Middle frontal gyrus (tissue), 1 donor: ENCODE data around the gene UNK.
"Not testable (repeated sequence)": the region's sequence is repeated elsewhere in the genome, so short reads cannot be mapped to it uniquely, and the experiment has no call there.

Source experiments
- DNase-seq: peaks from one replicate; pipeline ENCODE4 v3.0.0-alpha.2; 2015; ENCODE audit warnings: low spot score; ENCODE audit errors: extremely low spot score

The UNK gene

DNA sequence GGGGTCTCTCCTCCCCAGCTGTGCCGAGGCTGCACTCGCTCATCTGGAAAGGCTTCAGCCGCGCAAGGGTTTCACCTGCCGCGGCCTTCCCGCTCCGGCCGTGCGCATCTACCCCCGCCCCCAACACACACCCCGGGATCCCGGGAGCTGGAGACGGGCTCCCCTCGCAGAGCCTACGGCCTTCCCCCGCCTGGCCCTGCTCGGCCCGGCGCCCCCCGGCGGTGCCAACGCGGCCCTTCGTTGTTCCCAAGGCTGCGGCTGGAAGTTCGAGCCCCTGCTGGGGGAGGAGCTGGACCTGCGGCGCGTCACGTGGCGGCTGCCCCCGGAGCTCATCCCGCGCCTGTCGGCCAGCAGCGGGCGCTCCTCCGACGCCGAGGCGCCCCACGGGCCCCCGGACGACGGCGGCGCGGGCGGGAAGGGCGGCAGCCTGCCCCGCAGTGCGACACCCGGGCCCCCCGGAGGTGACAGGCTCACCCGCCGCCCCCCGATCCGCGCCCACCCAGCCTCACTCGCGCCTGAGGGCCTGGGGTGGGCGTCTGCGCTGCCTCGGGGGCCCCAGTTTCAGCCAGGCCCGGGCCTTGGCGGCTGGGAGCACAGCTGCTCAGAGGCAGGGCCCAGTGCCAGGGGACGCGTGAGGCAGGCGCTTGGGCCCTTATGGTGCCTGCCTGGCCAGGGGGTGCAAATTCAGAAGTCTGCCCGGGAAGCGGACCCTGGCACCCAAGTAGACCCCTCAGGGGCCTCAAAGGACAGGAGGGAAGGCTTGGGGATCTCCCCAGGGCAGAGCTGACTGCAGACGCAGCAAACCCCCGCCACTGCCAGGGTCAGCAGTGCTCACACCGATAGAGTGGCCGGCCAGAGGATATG lies 30.9 kb upstream of the UNK start:
- peak; percentile 49 for DNase-seq

DNA sequence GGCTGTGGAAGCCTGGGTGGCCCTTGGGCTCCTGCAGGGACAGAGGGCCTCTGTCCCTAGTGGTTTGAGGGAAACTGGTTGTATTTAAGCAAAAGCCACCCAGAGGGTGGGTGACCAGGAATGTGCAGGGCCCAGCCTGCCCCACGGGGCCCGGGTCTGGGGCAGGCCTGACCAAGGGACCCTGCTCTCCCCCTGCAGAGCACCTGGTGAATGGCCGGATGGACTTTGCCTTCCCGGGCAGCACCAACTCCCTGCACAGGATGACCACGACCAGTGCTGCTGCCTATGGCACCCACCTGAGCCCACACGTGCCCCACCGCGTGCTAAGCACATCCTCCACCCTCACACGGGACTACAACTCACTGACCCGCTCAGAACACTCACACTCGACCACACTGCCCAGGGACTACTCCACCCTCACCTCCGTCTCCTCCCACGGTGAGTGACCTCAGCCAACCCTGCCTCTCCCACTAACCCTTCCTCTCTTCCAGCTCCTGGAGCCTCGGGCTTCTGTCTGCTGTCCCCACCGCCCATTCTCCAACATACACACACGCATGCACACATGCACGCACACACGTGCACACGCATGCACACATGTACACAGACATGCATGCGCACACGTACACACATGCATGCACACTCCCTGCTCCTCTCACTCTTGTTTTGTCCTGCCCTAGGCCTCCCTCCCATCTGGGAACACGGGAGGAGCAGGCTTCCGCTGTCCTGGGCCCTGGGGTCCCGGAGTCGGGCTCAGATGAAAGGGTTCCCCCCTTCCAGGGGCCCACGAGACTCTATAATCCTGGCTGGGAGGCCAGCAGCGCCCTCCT lies 30.0 kb upstream of the UNK start:
- no peak for DNase-seq

DNA sequence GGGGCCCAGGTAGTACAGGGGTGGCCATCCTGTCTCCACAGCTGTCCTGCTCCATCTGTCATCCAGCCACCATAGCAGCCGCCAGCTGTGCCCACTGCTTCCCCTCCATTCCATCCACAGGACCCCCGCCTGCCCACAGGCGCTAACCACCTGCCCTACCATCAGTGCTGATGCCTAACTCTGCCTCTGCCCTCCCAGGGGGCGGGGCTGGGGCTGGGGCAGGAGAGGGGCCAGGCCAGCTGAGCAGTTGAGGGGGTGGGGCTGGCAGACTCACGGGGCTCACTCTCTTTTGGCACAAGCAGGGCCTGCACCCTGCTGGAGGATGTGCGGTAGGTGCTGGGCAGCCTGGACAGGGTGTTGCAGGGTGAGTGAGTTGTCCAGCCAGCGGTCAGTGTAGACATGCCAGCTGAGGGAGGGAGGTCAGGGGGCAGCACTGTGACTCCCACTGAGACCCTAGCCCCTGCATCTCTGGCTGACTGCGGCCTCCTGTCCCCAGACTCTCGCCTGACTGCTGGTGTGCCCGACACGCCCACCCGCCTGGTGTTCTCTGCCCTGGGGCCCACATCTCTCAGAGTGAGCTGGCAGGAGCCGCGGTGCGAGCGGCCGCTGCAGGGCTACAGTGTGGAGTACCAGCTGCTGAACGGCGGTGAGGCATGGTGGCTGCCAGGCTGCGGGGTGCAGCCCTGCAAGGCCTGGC lies 29.3 kb upstream of the UNK start:
- DNase-seq = no peak

DNA sequence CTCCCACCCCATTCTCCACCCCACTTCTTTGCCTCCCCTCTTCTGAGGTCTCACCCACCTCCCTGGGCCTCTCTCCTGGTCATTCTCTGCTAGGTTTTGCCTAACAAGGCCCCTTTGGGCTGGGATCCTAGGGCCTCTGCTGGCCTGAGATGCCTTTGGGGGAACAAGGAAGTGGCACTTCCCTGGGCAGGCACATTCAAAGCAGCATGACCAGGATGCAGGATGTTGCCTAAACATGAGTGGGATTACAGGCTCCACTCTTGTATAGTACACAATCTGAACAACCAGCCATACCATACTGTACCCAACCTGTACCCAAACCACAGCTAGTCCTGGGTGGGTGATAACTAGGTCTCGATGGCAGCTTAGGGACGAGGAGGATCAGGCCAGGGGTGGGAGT lies 28.6 kb upstream of the UNK start:
- DNase-seq = no peak

DNA sequence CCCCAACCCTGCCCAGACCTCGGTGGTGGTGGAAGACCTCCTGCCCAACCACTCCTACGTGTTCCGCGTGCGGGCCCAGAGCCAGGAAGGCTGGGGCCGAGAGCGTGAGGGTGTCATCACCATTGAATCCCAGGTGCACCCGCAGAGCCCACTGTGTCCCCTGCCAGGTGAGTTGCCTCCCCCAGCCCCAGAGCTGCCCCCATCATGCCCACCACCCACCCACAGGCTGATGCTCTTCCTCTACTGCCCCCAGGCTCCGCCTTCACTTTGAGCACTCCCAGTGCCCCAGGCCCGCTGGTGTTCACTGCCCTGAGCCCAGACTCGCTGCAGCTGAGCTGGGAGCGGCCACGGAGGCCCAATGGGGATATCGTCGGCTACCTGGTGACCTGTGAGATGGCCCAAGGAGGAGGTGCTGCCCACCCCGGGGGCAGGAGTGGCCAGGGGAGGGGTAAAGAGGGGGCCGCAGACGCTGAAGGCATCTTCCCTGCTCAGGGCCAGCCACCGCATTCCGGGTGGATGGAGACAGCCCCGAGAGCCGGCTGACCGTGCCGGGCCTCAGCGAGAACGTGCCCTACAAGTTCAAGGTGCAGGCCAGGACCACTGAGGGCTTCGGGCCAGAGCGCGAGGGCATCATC lies 28.0 kb upstream of the UNK start:
- no peak for DNase-seq

DNA sequence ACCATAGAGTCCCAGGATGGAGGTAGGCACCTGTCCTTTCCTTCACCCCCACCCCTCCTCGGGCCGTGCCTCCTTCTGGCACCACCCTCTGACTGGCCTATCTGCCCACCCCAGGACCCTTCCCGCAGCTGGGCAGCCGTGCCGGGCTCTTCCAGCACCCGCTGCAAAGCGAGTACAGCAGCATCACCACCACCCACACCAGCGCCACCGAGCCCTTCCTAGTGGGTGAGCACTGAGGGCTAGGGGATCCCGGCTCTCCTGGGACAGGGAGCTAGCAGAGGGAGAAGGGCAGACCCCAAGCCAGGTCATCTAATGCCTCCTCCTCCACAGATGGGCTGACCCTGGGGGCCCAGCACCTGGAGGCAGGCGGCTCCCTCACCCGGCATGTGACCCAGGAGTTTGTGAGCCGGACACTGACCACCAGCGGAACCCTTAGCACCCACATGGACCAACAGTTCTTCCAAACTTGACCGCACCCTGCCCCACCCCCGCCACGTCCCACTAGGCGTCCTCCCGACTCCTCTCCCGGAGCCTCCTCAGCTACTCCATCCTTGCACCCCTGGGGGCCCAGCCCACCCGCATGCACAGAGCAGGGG lies 27.4 kb upstream of the UNK start:
- DNase-seq = no peak

DNA sequence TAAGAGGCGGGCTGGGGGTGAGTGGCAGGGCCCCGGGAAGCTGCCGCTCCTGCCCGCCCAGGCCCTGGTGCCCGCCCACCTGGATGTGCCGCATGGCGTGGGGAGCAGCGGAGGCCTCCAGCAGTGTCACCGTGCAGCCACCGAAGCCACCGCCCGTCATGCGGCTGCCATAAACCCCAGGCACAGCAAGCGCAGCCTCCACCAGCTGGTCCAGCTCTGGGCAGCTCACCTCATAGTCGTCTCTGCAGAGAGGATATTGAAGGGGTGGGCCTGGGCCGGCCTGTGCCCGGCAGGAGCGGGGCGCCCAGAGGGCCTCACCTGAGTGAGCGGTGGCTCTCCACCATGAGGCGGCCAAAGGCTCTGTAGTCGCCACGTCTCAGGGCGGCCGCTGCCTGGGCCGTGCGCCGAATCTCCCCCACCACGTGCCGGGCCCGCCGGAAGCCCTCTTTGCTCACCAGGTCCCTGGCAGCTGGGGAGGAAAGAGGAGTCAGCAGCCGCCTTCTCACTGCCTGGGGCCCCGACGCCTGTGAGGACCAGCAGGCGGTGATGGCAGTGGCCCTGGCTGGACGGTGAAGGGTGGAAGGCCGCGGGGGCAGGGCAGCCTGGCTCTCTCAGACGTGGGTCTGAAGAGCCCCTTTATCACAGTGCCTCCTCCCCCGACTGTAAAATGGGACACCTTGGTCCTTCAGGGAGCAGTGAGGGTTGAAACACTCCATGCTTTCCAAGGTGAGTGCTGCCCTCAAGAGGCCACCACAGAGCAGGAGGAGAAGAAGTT lies 26.3 kb upstream of the UNK start:
- no peak for DNase-seq

DNA sequence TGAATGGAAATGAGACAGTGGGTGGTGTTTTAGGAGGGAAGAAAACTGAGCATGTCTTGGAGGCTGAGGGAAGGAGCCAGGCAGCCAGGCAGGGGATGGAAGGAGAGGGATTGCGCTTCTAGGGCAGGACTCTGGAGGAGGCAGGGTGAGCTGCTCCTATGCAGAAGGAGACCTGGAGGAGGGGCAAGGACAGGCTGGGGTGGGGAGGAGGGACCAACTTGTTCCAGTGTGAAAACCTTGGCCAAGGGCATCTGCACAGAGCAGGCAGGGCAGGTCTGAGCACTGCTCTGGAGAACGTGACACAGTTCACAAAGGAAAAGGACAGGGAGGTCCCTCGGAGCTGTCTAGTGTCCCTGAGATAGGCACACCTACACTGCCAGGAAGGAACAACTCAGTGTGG lies 25.1 kb upstream of the UNK start:
- no peak for DNase-seq

DNA sequence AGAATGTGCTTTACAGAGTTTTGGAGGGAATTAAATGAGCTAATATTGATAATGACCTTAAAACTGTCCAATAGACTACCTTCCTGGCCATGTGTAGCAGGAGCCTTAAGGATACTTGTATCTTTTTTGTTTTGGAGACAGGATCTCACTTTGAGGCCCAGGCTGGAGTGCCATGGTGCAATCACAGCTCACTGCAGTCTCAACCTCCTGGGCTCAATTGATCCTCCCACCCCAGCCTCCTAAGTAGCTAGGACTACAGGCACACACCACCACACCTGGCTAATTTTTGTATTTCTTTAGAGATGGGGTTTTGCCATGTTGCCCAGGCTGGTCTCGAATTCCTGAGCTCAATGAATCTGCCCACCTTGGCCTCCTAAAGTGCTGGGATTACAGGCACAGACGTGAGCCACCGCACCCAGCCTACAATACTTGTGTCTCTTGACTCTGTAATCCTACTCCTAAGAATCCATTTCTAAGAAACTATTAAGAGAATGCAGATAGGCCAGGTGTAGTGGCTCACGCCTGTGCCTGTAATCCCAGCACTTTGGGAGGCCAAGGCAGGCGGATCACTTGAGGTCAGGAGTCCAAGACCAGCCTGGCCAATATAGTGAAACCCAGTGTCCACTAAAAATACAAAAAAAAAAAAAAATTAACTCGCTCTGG lies 24.5 kb upstream of the UNK start:
- not testable (repeated sequence) for DNase-seq

DNA sequence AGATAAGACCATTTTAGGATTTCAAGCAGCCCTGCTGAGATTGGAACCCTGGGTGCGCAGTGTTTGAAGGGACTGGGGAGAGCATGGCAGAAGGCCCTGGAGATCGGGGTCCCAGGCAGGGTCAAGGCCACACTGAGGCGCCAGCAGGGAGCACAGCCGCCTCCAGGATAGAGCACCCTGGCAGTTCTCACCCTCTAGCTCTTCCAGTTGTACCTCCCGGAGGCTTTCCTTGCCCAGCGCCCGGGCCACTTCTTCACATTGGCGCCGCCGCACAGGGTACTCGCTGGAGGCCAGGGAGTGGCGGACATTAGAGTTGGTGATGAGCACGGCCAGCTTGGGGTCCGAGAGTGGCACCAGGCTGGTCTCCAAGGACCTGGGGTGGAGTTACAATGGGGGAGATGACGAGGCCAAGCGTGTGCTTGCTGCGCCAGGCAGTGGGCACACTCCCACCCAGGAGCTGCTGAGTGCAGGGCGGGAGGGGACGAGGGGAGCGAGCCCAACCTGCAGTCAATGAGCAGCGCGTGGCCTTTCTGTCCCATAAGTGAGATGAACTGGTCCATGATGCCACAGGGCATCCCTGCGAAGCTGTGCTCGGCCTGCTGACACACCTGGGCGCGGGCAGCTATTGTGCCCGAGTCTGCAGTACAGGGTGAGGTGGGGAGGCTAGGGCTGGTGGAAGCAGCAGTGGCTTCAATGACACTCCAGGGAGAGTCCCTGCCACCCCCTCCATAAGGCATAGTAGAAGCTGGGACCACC lies 21.9 kb upstream of the UNK start:
- no peak for DNase-seq

DNA sequence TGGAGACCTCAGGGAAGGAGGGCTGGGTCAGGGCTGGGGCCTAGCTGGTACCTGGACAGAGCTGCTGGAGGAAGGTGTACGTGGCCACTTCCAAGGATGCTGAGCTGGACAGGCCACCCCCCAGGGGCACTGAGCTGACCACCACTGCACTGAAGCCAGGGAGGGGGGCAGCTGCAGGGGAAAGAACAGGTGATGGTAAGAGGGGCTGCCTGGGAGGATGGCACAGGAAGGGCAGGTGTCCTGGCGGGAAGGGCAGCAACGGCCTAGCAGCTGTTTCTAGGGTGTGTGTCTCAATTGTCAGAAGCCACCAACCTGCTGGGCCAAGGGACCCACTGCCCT lies 21.4 kb upstream of the UNK start:
- DNase-seq = no peak

DNA sequence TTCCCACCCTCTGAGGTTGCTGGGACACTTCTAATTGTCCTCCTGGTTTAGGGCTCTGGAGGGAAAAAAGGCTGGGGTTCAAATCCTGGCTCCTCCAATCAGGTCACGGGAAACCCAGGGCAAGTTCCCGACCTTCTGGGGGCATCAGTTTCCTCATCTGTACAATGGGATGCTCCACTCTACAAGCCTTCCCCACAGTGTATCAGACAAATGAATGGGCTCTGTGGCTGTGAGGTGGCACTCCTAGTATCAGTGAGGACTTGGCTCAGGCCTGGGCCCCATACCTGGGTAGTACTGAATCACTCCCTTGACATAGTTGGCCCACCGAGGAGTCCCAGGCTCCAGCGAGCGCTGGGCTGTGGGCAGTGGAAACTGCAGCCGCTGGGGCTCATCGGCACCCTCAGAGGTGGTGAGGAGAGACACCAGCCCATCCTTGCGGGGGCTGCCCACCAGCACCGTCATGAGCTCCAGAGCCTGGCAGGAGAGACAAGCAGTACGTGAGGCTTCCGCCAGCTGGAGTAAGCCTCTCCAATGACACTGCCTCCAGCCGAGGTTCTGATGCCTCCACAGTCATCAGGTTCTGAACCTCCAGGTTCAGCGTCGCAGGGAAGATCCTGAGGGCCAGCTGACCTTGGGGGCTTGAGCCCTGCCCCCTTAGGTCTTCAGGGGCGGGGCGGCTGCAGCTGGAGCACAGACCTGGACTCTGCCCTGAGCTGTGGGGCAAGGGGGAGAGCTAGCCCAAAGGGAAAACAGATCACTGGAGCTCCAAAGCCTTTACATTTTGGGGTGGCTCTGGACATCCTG lies 20.8 kb upstream of the UNK start:
- DNase-seq = no peak

DNA sequence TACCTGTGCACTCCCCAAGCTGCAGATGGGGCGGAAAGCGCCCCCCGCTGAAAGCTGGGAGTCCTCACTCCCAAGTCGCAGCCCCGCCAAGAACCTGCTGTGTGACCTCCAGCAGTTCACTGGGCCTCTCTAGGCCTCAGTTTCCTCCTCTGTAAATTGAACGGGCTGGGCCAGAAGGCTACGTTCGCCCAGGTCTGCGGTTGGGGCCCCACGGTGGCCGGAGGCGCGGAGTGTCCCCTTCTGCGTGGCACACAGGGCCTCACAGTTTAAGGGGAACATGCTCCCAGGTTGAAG lies 20.2 kb upstream of the UNK start:
- DNase-seq = no peak

DNA sequence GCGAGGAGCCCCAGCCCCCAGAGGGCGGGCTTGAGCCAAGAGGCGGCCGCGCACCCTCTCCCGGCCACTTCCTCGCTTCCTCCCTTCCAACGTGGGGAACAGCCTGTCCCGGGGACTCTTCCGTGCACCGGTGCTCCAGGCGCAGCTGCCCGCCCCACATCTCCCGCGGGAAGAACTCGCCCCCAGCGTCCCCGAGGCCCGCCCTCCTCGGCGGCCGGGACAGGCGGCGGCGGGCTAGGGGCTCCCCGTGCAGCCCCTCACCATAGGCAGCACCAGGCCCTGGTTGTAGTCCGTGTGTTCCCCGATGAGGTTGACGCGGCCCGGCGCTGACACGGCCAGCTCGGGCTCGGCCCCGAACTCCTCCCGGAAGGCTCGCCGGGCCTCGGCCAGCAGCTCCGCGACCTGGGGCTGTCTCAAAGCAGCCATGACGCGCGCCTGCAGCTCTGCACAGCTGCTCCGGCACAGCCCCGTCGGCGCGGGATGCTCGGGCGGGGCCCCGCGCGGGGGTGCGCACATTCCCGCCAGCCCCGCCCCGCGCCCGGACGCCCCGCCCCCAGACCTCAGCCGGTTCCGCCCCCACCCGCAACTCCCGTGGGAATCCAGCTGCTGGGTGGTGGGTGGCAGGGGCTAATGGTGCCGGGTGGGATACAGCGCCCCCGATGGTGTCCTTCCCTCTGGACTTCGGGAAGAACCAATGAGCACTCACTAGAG lies 19.7 kb upstream of the UNK start, which contains the start of gene GALK1:
GALK1 (minus strand) TSS at position 482 of the 711 bp plus-strand sequence; CDS start at position 426, 56 bp downstream.
- no peak for DNase-seq

DNA sequence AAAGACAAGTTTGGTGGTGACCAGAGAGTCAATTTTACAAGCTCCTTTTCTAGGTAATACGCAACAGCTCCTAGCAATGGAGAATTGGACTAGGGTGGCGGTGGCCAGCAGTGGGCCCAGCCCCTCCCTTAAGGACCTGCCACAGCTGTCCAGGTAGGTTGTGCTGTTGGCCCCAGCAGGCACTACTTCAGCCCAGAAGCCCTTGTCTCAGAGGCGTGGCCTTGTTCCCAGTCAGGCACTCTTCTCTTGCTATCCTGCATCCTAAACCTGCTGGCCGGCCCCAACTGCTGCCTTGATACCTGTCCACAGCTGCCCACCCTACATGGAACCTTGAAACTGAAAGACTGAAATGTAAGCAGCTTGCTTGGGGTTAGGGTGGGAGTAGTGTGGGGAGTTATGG lies 18.6 kb upstream of the UNK start:
- DNase-seq = no peak

DNA sequence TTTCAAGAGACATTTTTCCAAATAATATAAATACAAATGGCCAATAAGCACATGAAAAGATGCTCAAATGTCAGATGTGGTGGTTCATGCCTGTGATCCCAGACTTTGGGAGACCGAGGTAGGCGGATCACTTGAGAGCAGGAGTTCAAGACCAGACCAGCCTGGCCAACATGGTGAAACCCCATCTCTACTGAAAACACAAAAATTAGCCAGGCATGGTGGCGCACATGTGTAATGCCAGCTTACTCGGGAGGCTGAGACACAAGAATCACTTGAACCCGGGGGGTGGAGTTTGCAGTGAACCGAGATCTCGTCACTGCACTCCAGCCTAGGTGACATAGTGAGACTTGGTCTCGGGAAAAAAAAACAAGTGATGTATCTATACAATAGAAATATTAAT lies 16.7 kb upstream of the UNK start:
- DNase-seq = no peak

DNA sequence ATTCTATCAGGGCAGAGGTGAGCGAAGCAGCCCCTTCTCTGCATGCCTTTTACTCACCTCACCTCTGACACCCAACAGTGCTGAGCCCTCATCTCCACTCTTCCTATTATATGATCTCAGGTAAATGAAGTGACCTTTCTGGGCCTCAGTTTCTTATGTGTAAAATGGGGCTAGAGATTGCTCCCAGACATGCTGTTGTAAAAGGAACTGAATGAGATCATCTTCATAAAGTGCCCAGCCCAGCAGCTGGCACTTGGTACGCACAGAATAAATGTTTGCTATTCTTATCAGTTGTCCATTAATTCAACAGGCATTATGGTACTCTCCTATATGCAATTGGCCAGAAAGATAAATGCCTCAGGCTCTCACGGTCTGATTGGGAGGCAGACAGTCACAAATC lies 15.1 kb upstream of the UNK start:
- DNase-seq = no peak
